Measurements from ENCODE around the gene BNIPL. TPM values are rescaled to one million over a fixed set of nuclear protein-coding genes. Genes with fewer than 3 reads are reported as not detected.

BNIPL gene
- total RNA-seq, 4 donors from 2014 or later = 0.24 to 0.55 TPM; not detected in 2

- TF ChIP-seq POLR2A (IDR thresholded peaks at IDR 0.05) (no peak), CTCF (IDR thresholded peaks at IDR 0.05) (no peak)
- Histone ChIP-seq H3K9me3 (no peaks in the 10 kb centered on the region), H3K27me3 (no peaks in the 10 kb centered on the region), H3K4me1 (peaks cover 6 to 7% of the 10 kb centered on the region in 2 donors), H3K27ac (no peak overlapping the region), H3K36me3 (no peaks in the 10 kb centered on the region), H3K4me3 (no peak overlapping the region)
- intact Hi-C loops (cut with DNase I; ENCODE audit: low total_unique reads) = no loop called here
- DNase-seq = no peak
Measured at GRCh38 chr1:151000408-151000807, 36.0 kb upstream of the BNIPL start.

GRCh38 chr1:151001602-151002001 lies 34.8 kb upstream of the BNIPL start:
- no peak for TF ChIP-seq POLR2A (IDR thresholded peaks at IDR 0.05)
- intact Hi-C loops (cut with DNase I; ENCODE audit: low total_unique reads) = no loop called here

GRCh38 chr1:151002051-151002450 lies 34.3 kb upstream of the BNIPL start:
- Histone ChIP-seq H3K27ac (no peak overlapping the region), H3K36me3 (no peaks in the 10 kb centered on the region), H3K4me3 (no peak overlapping the region), H3K9me3 (no peaks in the 10 kb centered on the region), H3K27me3 (no peaks in the 10 kb centered on the region), H3K4me1 (peaks cover 0 to 4% of the 10 kb centered on the region in 2 donors)
- intact Hi-C loops (cut with DNase I; ENCODE audit: low total_unique reads) = no loop called here
- DNase-seq = no peak
- TF ChIP-seq CTCF (IDR thresholded peaks at IDR 0.05) (no peak), POLR2A (IDR thresholded peaks at IDR 0.05) (no peak)

More at GRCh38 chr1:151001602-151002001, 34.8 kb upstream of the BNIPL start:
- DNase-seq = no peak
- Histone ChIP-seq H3K27ac (no peak overlapping the region), H3K27me3 (no peaks in the 10 kb centered on the region), H3K4me3 (no peak overlapping the region), H3K4me1 (peaks cover 0 to 4% of the 10 kb centered on the region in 2 donors), H3K9me3 (no peaks in the 10 kb centered on the region), H3K36me3 (no peaks in the 10 kb centered on the region)

GRCh38 chr1:151002611-151003010 lies 33.8 kb upstream of the BNIPL start:
- no peak for DNase-seq
- Histone ChIP-seq H3K4me3 (no peak overlapping the region), H3K9me3 (no peaks in the 10 kb centered on the region), H3K27me3 (no peaks in the 10 kb centered on the region), H3K4me1 (peaks cover 0 to 4% of the 10 kb centered on the region in 2 donors), H3K27ac (peak overlapping the region; percentile 36 to 93), H3K36me3 (no peaks in the 10 kb centered on the region)
- TF ChIP-seq CTCF (IDR thresholded peaks at IDR 0.05) (no peak), POLR2A (IDR thresholded peaks at IDR 0.05) (no peak)
- intact Hi-C loops (cut with DNase I; ENCODE audit: low total_unique reads) = no loop called here

GRCh38 chr1:151003180-151003579 lies 33.2 kb upstream of the BNIPL start:
- no peak for DNase-seq
- Histone ChIP-seq H3K36me3 (no peaks in the 10 kb centered on the region), H3K4me1 (peaks cover 0 to 4% of the 10 kb centered on the region in 2 donors), H3K4me3 (no peak overlapping the region), H3K27ac (peak overlapping the region; percentile 36 to 93), H3K27me3 (no peaks in the 10 kb centered on the region), H3K9me3 (no peaks in the 10 kb centered on the region)
- TF ChIP-seq POLR2A (IDR thresholded peaks at IDR 0.05) = no peak
- TF ChIP-seq CTCF (IDR thresholded peaks at IDR 0.05) = no peak
- intact Hi-C loops (cut with DNase I; ENCODE audit: low total_unique reads) = no loop called here
